ENCODE results near the gene EML6. TPM values are rescaled to one million over a fixed set of nuclear protein-coding genes. Genes with fewer than 3 reads are reported as not detected.

EML6 gene
- total RNA-seq, 1 experiment from 2014 or later = 6.6 TPM

GRCh38 chr2:54964271-54964670 is 240.8 kb downstream of the EML6 start:
- CTCF ChIA-PET = no interaction called here
- no peaks in the 10 kb centered on the region for H3K9me2 ChIP-seq (ENCODE audit: insufficient read depth)
- no peak overlapping the region for H3K4me3 ChIP-seq (replicated peaks in 1 of 2; ENCODE audit: low read depth in 1 of 2, low read length in 2 of 2)
- RAD21 ChIA-PET (ENCODE audit: low non-redundant PET in 1 of 2, low total read pairs in 2 of 2, uncharacterized antibody in 2 of 2, unreplicated experiment in 2 of 2) = no interaction called here
- H4K20me1 ChIP-seq (ENCODE audit: insufficient read depth) = no peaks in the 10 kb centered on the region
- intact Hi-C loops (cut with micrococcal nuclease) = no loop called here
- H2AFZ ChIP-seq (ENCODE audit: low read depth, low read length, poor library complexity, severe bottlenecking) = no peak overlapping the region
- ATAC-seq (no peak), DNase-seq (ENCODE audit: low read depth, low spot score) (no peak)
- no peak overlapping the region for H3K27ac ChIP-seq (ENCODE audit: low read depth, low read length)
- H3K9me3 ChIP-seq (ENCODE audit: control insufficient read depth in 1 of 2, insufficient read depth in 1 of 2, low read depth in 1 of 2, low read length in 2 of 2) = no peaks in the 10 kb centered on the region
- no peak overlapping the region for H3K4me2 ChIP-seq (ENCODE audit: low read length)
- TF ChIP-seq RAD21 (IDR thresholded peaks at IDR 0.05; ENCODE audit: low read depth) = no peak
- no peak for TF ChIP-seq MAX (IDR thresholded peaks at IDR 0.05)
- no peak for TF ChIP-seq ZFX (IDR thresholded peaks at IDR 0.05)
- no peak for TF ChIP-seq SRF (IDR thresholded peaks at IDR 0.05; ENCODE audit: low read depth)
- no peak for TF ChIP-seq ELF1 (IDR thresholded peaks at IDR 0.05; ENCODE audit: borderline replicate concordance, low read depth)
- TF ChIP-seq CEBPB (IDR thresholded peaks at IDR 0.05; ENCODE audit: low read depth) = no peak
- TF ChIP-seq JUND (IDR thresholded peaks at IDR 0.05) = no peak
- no peak for TF ChIP-seq ATF3 (IDR thresholded peaks at IDR 0.05)
- no peak for TF ChIP-seq CBX3 (IDR thresholded peaks at IDR 0.05; ENCODE audit: low read depth)
- TF ChIP-seq ZNF274 (IDR thresholded peaks at IDR 0.05; ENCODE audit: low read depth, low read length) = no peak
- TF ChIP-seq EGR1 (IDR thresholded peaks at IDR 0.05; ENCODE audit: low read depth) = no peak
- BruUV-seq (replicated peaks) = no TSS peak
- H3K4me1 ChIP-seq (ENCODE audit: control insufficient read depth in 1 of 2, insufficient read depth in 2 of 2, low read length in 2 of 2) = peaks cover 0 to 5% of the 10 kb centered on the region in 2 experiments; a peak in 1 of 4 replicates
- H3K9ac ChIP-seq (ENCODE audit: low read length) = no peak overlapping the region
- no peaks in the 10 kb centered on the region for H3K79me2 ChIP-seq (ENCODE audit: insufficient read depth, low read length)
- POLR2A ChIA-PET = no interaction called here
- no peaks in the 10 kb centered on the region for H3K27me3 ChIP-seq (ENCODE audit: insufficient read depth, low read length)
- H3K36me3 ChIP-seq (ENCODE audit: control insufficient read depth in 1 of 2, insufficient read depth in 2 of 2, low read length in 2 of 2) = 0 out of 4 replicates have a peak, but pooled peaks cover 0 to 3% of the 10 kb centered on the region in 2 experiments

GRCh38 chr2:54964816-54965215 is 241.4 kb downstream of the EML6 start:
- no peak overlapping the region for H2AFZ ChIP-seq (ENCODE audit: low read depth, low read length, poor library complexity, severe bottlenecking)
- H3K27me3 ChIP-seq (ENCODE audit: insufficient read depth, low read length) = no peaks in the 10 kb centered on the region
- H3K9me3 ChIP-seq (ENCODE audit: control insufficient read depth in 1 of 2, insufficient read depth in 1 of 2, low read depth in 1 of 2, low read length in 2 of 2) = no peaks in the 10 kb centered on the region
- H3K4me3 ChIP-seq (replicated peaks in 1 of 2; ENCODE audit: low read depth in 1 of 2, low read length in 2 of 2) = no peak overlapping the region
- no peak overlapping the region for H3K4me2 ChIP-seq (ENCODE audit: low read length)
- H3K4me1 ChIP-seq (ENCODE audit: control insufficient read depth in 1 of 2, insufficient read depth in 2 of 2, low read length in 2 of 2) = peaks cover 0 to 5% of the 10 kb centered on the region in 2 experiments; a peak in 1 of 4 replicates
- POLR2A ChIA-PET = no interaction called here
- no peak for ATAC-seq
- 0 out of 4 replicates have a peak, but pooled peaks cover 0 to 3% of the 10 kb centered on the region in 2 experiments for H3K36me3 ChIP-seq (ENCODE audit: control insufficient read depth in 1 of 2, insufficient read depth in 2 of 2, low read length in 2 of 2)
- TF ChIP-seq CEBPB (IDR thresholded peaks at IDR 0.05; ENCODE audit: low read depth) (no peak), JUND (IDR thresholded peaks at IDR 0.05) (no peak), EZH2phosphoT487 (IDR thresholded peaks at IDR 0.05; ENCODE audit: borderline replicate concordance) (no peak), POLR2A (IDR thresholded peaks at IDR 0.05; ENCODE audit: borderline replicate concordance, extremely low read depth, insufficient read depth, insufficient read length) (no peak), SP1 (IDR thresholded peaks at IDR 0.05; ENCODE audit: low read depth) (no peak), POLR2AphosphoS5 (IDR thresholded peaks at IDR 0.05; ENCODE audit: low read depth, low read length) (no peak), RAD21 (IDR thresholded peaks at IDR 0.05; ENCODE audit: low read depth) (no peak), EZH2 (IDR thresholded peaks at IDR 0.05) (no peak), FOSL1 (IDR thresholded peaks at IDR 0.05; ENCODE audit: low read depth) (no peak), REST (IDR thresholded peaks at IDR 0.05; ENCODE audit: low read depth) (no peak)
- no peak overlapping the region for H3K27ac ChIP-seq (ENCODE audit: low read depth, low read length)
- no peaks in the 10 kb centered on the region for H4K20me1 ChIP-seq (ENCODE audit: insufficient read depth)
- RAD21 ChIA-PET (ENCODE audit: low non-redundant PET in 1 of 2, low total read pairs in 2 of 2, uncharacterized antibody in 2 of 2, unreplicated experiment in 2 of 2) = no interaction called here
- no peaks in the 10 kb centered on the region for H3K9me2 ChIP-seq (ENCODE audit: insufficient read depth)
- intact Hi-C loops (cut with micrococcal nuclease) = no loop called here
- BruUV-seq (replicated peaks) = no TSS peak
- H3K9ac ChIP-seq (ENCODE audit: low read length) = no peak overlapping the region
- H3K79me2 ChIP-seq (ENCODE audit: insufficient read depth, low read length) = no peaks in the 10 kb centered on the region
- DNase-seq (ENCODE audit: low read depth, low spot score) = no peak
- CTCF ChIA-PET = no interaction called here

All from HCT116 (cell line).